Gastroesophageal sphincter (tissue), 3 donors: ENCODE results near the gene SLC25A38.

Source experiments
- CTCF ChIP-seq, 4 experiments: fragments of 200-600 bp in 2 of 4; fragments of 450-650 bp in 2 of 4; sonication (generic) in 1 of 4; IDR thresholded peaks; one replicate each; pipeline ENCODE4 v1.5.1; 2017 to 2019; ENCODE audit warnings: antibody characterized with exemption in 4 of 4, mild to moderate bottlenecking in 2 of 4, moderate library complexity in 2 of 4
- EP300 ChIP-seq: sonication (generic); formaldehyde crosslinking; IDR thresholded peaks from one replicate; pipeline ENCODE4 v1.6.1; 2017; ENCODE audit warnings: antibody characterized with exemption, mild to moderate bottlenecking
- POLR2A ChIP-seq, 2 donors: fragments of 450-650 bp; IDR thresholded peaks; one replicate each; pipeline ENCODE4 v1.6.1; 2017; ENCODE audit warnings: antibody characterized with exemption in 2 of 2, mild to moderate bottlenecking in 2 of 2, moderate library complexity in 1 of 2
- POLR2AphosphoS5 ChIP-seq: sonication (generic); formaldehyde crosslinking; IDR thresholded peaks from one replicate; pipeline ENCODE4 v1.6.1; 2017; ENCODE audit warnings: antibody characterized with exemption

DNA sequence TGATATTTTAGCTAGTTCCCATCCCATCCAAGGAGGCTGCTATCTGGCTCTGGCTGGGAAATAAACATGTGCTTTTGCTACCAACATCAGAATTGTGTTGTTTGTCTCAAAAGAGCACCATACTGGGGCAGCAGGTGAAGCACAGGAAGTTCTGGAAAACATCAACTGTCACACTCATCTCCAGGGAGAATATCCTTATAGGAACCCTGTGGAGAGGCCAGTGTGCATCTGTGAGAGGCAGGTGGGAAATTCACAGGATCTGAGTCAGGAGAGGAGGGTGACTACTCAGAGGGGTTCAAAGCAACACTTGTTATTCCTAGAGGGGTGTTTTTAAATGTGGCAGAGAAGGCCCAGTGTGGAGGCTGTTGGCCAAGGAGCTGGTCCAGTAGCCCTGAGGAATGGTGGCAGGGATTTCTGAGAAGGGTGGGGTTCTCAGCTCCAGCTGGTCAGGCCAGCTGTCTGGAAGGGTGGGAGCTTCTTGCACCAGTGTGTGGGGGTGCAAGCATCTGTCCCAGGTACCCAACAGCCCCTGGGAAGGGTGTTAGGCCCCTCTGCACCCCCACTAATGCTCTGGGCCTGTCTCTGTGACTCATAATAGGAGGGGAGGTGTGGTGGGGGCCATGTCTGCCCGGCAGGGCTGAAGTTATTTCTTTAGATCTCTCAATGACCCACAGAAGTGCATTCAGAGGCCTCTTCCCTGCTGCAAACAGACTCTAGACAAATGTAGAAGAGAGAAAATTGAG lies 52.0 kb downstream of the SLC25A38 start:
- no peak for TF ChIP-seq CTCF (IDR thresholded peaks at IDR 0.05)
- no peak for TF ChIP-seq POLR2A (IDR thresholded peaks at IDR 0.05)
- TF ChIP-seq EP300, result no peak
- TF ChIP-seq POLR2AphosphoS5, result no peak
